ENCODE measurements around the gene MED27. TPM values are rescaled to one million over a fixed set of nuclear protein-coding genes. Genes with fewer than 3 reads are reported as not detected.

Gene MED27
- total and polyA plus RNA-seq, 10 of the 15 experiments (the other 5 are each of a cell fraction or from before 2014, with no cell fraction given): 20.3 to 50.3 (median 35.5) TPM

- ChIA-PET CTCF (interaction anchor here (1.1 kb wide), 1 partner anchor 152 kb away, joined by 3 read pairs; no protein-coding TSS in a partner anchor), SMC1A (ENCODE audit: uncharacterized antibody, unreplicated experiment) (no interaction called here), RAD21 (ENCODE audit: unreplicated experiment) (no interaction called here), POLR2A (interaction anchor here (1.2 kb wide), 1 partner anchor 11 kb away, joined by 3 read pairs; no protein-coding TSS in a partner anchor)
- Histone ChIP-seq H4K20me1 (ENCODE audit: control insufficient read depth, insufficient read depth) (no peaks in the 10 kb centered on the region), H3K36me3 (ENCODE audit: control insufficient read depth in 2 of 2, insufficient read depth in 2 of 2, low read length in 1 of 2) (no peaks in the 10 kb centered on the region), H3K27ac (ENCODE audit: control insufficient read depth, insufficient read depth) (no peak overlapping the region), H3K4me2 (ENCODE audit: control insufficient read depth, insufficient read depth) (no peak overlapping the region), H3K9me3 (replicated peaks; ENCODE audit: control insufficient read depth, insufficient read depth, low read length) (no peaks in the 10 kb centered on the region), H3K27me3 (replicated peaks in 1 of 2; ENCODE audit: control insufficient read depth in 2 of 2, insufficient read depth in 2 of 2, low read length in 1 of 2) (peaks cover 0 to 2% of the 10 kb centered on the region in 2 experiments; a peak in 2 of 4 replicates), H2AFZ (ENCODE audit: control insufficient read depth, low read depth, low read length) (no peak overlapping the region), H3K9ac (ENCODE audit: control insufficient read depth, insufficient read depth, low read length) (no peak overlapping the region), H3K4me3 (no peak overlapping the region), H3K79me2 (ENCODE audit: control insufficient read depth, insufficient read depth, low read length) (no peaks in the 10 kb centered on the region), H3K4me1 (ENCODE audit: control insufficient read depth, insufficient read depth, low read length) (no peaks in the 10 kb centered on the region)
- no TSS peak for BruUV-seq (replicated peaks)
- TF ChIP-seq STAT3 (IDR thresholded peaks at IDR 0.05; ENCODE audit: low read depth, low read length) (no peak), SMC3 (IDR thresholded peaks at IDR 0.05; ENCODE audit: borderline replicate concordance, low read length) (no peak), RELB (IDR thresholded peaks at IDR 0.05; ENCODE audit: low read depth) (no peak), CHD4 (IDR thresholded peaks at IDR 0.05) (no peak), RBBP5 (conservative IDR thresholded peaks at IDR 0.05) (no peak), CBFB (IDR thresholded peaks at IDR 0.05; ENCODE audit: low read depth) (no peak), PAX8 (IDR thresholded peaks at IDR 0.05) (no peak), BCLAF1 (IDR thresholded peaks at IDR 0.05) (no peak), CBX3 (IDR thresholded peaks at IDR 0.05; ENCODE audit: borderline replicate concordance, low read depth) (no peak), ETV6 (conservative IDR thresholded peaks at IDR 0.05 in 1 of 2, IDR thresholded peaks at IDR 0.05 in 1 of 2; ENCODE audit: borderline replicate concordance in 1 of 2, low read depth in 1 of 2) (no peak), MYB (IDR thresholded peaks at IDR 0.05; ENCODE audit: borderline replicate concordance, low read depth, low read length) (no peak), RUNX3 (IDR thresholded peaks at IDR 0.05; ENCODE audit: low read length) (no peak), POLR2AphosphoS2 (IDR thresholded peaks at IDR 0.05; ENCODE audit: low read depth, low read length) (no peak), SREBF2 (IDR thresholded peaks at IDR 0.05; ENCODE audit: low read length) (no peak), SP1 (IDR thresholded peaks at IDR 0.05; ENCODE audit: low read depth, low read length) (no peak), YBX1 (IDR thresholded peaks at IDR 0.05) (no peak)
- TF ChIP-seq, protein P1, sequence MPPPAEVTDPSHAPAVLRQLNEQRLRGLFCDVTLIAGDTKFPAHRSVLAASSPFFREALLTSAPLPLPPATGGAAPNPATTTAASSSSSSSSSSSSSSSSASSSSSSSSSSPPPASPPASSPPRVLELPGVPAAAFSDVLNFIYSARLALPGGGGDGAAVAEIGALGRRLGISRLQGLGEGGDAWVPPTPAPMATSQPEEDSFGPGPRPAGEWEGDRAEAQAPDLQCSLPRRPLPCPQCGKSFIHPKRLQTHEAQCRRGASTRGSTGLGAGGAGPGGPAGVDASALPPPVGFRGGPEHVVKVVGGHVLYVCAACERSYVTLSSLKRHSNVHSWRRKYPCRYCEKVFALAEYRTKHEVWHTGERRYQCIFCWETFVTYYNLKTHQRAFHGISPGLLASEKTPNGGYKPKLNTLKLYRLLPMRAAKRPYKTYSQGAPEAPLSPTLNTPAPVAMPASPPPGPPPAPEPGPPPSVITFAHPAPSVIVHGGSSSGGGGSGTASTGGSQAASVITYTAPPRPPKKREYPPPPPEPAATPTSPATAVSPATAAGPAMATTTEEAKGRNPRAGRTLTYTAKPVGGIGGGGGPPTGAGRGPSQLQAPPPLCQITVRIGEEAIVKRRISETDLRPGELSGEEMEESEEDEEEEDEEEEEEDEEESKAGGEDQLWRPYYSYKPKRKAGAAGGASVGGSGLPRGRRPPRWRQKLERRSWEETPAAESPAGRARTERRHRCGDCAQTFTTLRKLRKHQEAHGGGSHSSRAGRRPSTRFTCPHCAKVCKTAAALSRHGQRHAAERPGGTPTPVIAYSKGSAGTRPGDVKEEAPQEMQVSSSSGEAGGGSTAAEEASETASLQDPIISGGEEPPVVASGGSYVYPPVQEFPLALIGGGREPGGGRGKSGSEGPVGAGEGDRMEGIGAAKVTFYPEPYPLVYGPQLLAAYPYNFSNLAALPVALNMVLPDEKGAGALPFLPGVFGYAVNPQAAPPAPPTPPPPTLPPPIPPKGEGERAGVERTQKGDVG (CRISPR knock-in tag; IDR thresholded peaks at IDR 0.05): no peak
- ATAC-seq (no peak), FAIRE-seq (no peak), DNase-seq (ENCODE audit: low read depth, low spot score) (no peak)
- intact Hi-C loops (cut with micrococcal nuclease; ENCODE audit: unreplicated experiment) (no loop called here), in situ Hi-C loops (cut with MboI) (no loop called here)
- 55% methylated on average over 7 of the region's 7 CpGs for WGBS (ENCODE audit: insufficient coverage, insufficient replicate concordance, low lambda C conversion rate, missing lambda C conversion rate)
Observed at GRCh38 chr9:132087438-132088030, 7.9 kb upstream of the MED27 start.
